ENCODE measurements around the gene FGR.

FGR gene

GRCh38 chr1:27590917-27591508 is 44.0 kb downstream of the FGR start:
- Mint-ChIP-seq H3K36me3 (ENCODE audit: low read depth) (peaks cover 2% of the 10 kb centered on the region), H3K27ac (peak overlapping the region; percentile 50), H3K9me3 (no peaks in the 10 kb centered on the region), H3K4me1 (peaks cover 25% of the 10 kb centered on the region), H3K4me3 (no peak overlapping the region), H3K27me3 (ENCODE audit: low read depth, poor library complexity) (no peaks in the 10 kb centered on the region)
- TF ChIP-seq CTCF (IDR thresholded peaks at IDR 0.05) = no peak
- peak; percentile 16 for DNase-seq

GRCh38 chr1:27589841-27590426 is 45.1 kb downstream of the FGR start:
- no peak overlapping the region for H3K27ac Mint-ChIP-seq
- no peak for DNase-seq
- H3K27me3 Mint-ChIP-seq (ENCODE audit: low read depth, poor library complexity) = no peaks in the 10 kb centered on the region
- TF ChIP-seq CTCF (IDR thresholded peaks at IDR 0.05) = no peak
- H3K9me3 Mint-ChIP-seq = no peaks in the 10 kb centered on the region
- peaks cover 7% of the 10 kb centered on the region for H3K36me3 Mint-ChIP-seq (ENCODE audit: low read depth)
- H3K4me1 Mint-ChIP-seq = peaks cover 29% of the 10 kb centered on the region
- no peak overlapping the region for H3K4me3 Mint-ChIP-seq

- peaks cover 7% of the 10 kb centered on the region for H3K36me3 Mint-ChIP-seq (ENCODE audit: low read depth)
- peaks cover 29% of the 10 kb centered on the region for H3K4me1 Mint-ChIP-seq
- no peak overlapping the region for H3K4me3 Mint-ChIP-seq
- no peak for DNase-seq
- H3K27me3 Mint-ChIP-seq (ENCODE audit: low read depth, poor library complexity) = no peaks in the 10 kb centered on the region
- no peak for TF ChIP-seq CTCF (IDR thresholded peaks at IDR 0.05)
- no peak overlapping the region for H3K27ac Mint-ChIP-seq
- no peaks in the 10 kb centered on the region for H3K9me3 Mint-ChIP-seq
Observed at GRCh38 chr1:27589441-27589840, 45.5 kb downstream of the FGR start.

GRCh38 chr1:27588256-27589232 is 46.4 kb downstream of the FGR start:
- no peak for TF ChIP-seq CTCF (IDR thresholded peaks at IDR 0.05)
- H3K27me3 Mint-ChIP-seq (ENCODE audit: low read depth, poor library complexity) = no peaks in the 10 kb centered on the region
- H3K27ac Mint-ChIP-seq = no peak overlapping the region
- H3K36me3 Mint-ChIP-seq (ENCODE audit: low read depth) = peaks cover 8% of the 10 kb centered on the region
- H3K4me3 Mint-ChIP-seq = no peak overlapping the region
- no peak for DNase-seq
- peaks cover 30% of the 10 kb centered on the region for H3K4me1 Mint-ChIP-seq
- H3K9me3 Mint-ChIP-seq = no peaks in the 10 kb centered on the region

- TF ChIP-seq CTCF (IDR thresholded peaks at IDR 0.05) = no peak
- no peak overlapping the region for H3K4me3 Mint-ChIP-seq
- peaks cover 31% of the 10 kb centered on the region for H3K36me3 Mint-ChIP-seq (ENCODE audit: low read depth)
- H3K27ac Mint-ChIP-seq = no peak overlapping the region
- peaks cover 37% of the 10 kb centered on the region for H3K4me1 Mint-ChIP-seq
- H3K9me3 Mint-ChIP-seq = no peaks in the 10 kb centered on the region
- H3K27me3 Mint-ChIP-seq (ENCODE audit: low read depth, poor library complexity) = no peaks in the 10 kb centered on the region
- DNase-seq = no peak
Observed at GRCh38 chr1:27585684-27586083, 49.3 kb downstream of the FGR start.
